ENCODE results near the gene DGKQ.
"Not testable (repeated sequence)": the region's sequence is repeated elsewhere in the genome, so short reads cannot be mapped to it uniquely, and the experiment has no call there.

The DGKQ gene

GRCh38 chr4:1002131-1002630 lies 28.8 kb upstream of the DGKQ start:
- TF ChIP-seq CTCF (IDR thresholded peaks at IDR 0.05; ENCODE audit: low read depth, low read length, missing control alignments): no peak
- H3K4me3 ChIP-seq (ENCODE audit: low read depth, low read length): no peak overlapping the region
- DNase-seq (ENCODE audit: low read depth): no peak

GRCh38 chr4:1001561-1002130 lies 28.3 kb upstream of the DGKQ start:
- no peak for DNase-seq (ENCODE audit: low read depth)
- no peak overlapping the region for H3K4me3 ChIP-seq (ENCODE audit: low read depth, low read length)
- no peak for TF ChIP-seq CTCF (IDR thresholded peaks at IDR 0.05; ENCODE audit: low read depth, low read length, missing control alignments)

GRCh38 chr4:1000686-1001260 lies 27.4 kb upstream of the DGKQ start:
- TF ChIP-seq CTCF (IDR thresholded peaks at IDR 0.05; ENCODE audit: low read depth, low read length, missing control alignments): no peak
- no peak overlapping the region for H3K4me3 ChIP-seq (ENCODE audit: low read depth, low read length)
- DNase-seq (ENCODE audit: low read depth): no peak

GRCh38 chr4:999882-1000425 lies 26.6 kb upstream of the DGKQ start:
- no peak for TF ChIP-seq CTCF (IDR thresholded peaks at IDR 0.05; ENCODE audit: low read depth, low read length, missing control alignments)
- H3K4me3 ChIP-seq (ENCODE audit: low read depth, low read length): no peak overlapping the region
- DNase-seq (ENCODE audit: low read depth): no peak

GRCh38 chr4:999240-999863 lies 26.0 kb upstream of the DGKQ start:
- not testable (repeated sequence) for DNase-seq (ENCODE audit: low read depth); H3K4me3 ChIP-seq (ENCODE audit: low read depth, low read length)

- H3K4me3 ChIP-seq (ENCODE audit: low read depth, low read length): no peak overlapping the region
- no peak for DNase-seq (ENCODE audit: low read depth)
- no peak for TF ChIP-seq CTCF (IDR thresholded peaks at IDR 0.05; ENCODE audit: low read depth, low read length, missing control alignments)
Observed at GRCh38 chr4:998096-998691, 24.8 kb upstream of the DGKQ start.

- no peak for TF ChIP-seq CTCF (IDR thresholded peaks at IDR 0.05; ENCODE audit: low read depth, low read length, missing control alignments)
- DNase-seq (ENCODE audit: low read depth): no peak
- H3K4me3 ChIP-seq (ENCODE audit: low read depth, low read length): no peak overlapping the region
Observed at GRCh38 chr4:997375-998071, 24.2 kb upstream of the DGKQ start.
